Caco-2 (cell line): ENCODE results near the gene EYA3. TPM values are rescaled to one million over a fixed set of nuclear protein-coding genes. Genes with fewer than 3 reads are reported as not detected.
A peak's percentile ranks its signal among the peaks of the same experiment; 100 is the strongest.

Experiments used
- BruUV-seq: library from RNA; stranded (reverse); fragments of 400-500 nt; replicated peaks from 2 replicates; lab custom pipeline; 2021; lab: Mats Ljungman, UMichigan
- CTCF ChIA-PET: fragments of 300-600 bp; sonication (Branson Sonifier 250); formaldehyde crosslinking; loops from one replicate; lab custom pipeline; 2022; ENCODE audit warnings: antibody characterized with exemption; lab: Charles Lee
- POLR2A ChIA-PET: fragments of 300-600 bp; sonication (Branson Sonifier 250); formaldehyde crosslinking; loops from one replicate; lab custom pipeline; 2022; ENCODE audit warnings: antibody characterized with exemption; lab: Charles Lee
- DNase-seq, 2 experiments: peaks; one replicate each; pipeline versions ENCODE4 v3.0.0 to v3.0.0-alpha.2; 2020 to 2022
- H3K27me3 ChIP-seq: replicated peaks from 2 replicates; pipeline ENCODE4 v1.6.0; 2011; ENCODE audit warnings: low read length; ENCODE audit not compliant: control insufficient read depth, insufficient read depth
- H3K36me3 ChIP-seq: 2 replicates; pipeline ENCODE4 v1.5.1; 2011; ENCODE audit warnings: low read length; ENCODE audit not compliant: control insufficient read depth, insufficient read depth
- H3K4me1 ChIP-seq: fragments of 250-450 bp; sonication (Bioruptor Pico); 2 replicates; pipeline ENCODE4 v1.5.1; 2020; ENCODE audit warnings: mild to moderate bottlenecking
- H3K4me3 ChIP-seq: 2 replicates; pipeline ENCODE4 v1.5.1; 2011; ENCODE audit warnings: low read depth, mild to moderate bottlenecking, control low read depth, low read length
- H3K9me3 ChIP-seq: fragments of 250-450 bp; sonication (Bioruptor Pico); 2 replicates; pipeline ENCODE4 v1.5.1; 2020; ENCODE audit warnings: mild to moderate bottlenecking, moderate library complexity
- H3K27ac Mint-ChIP-seq: one replicate; pipeline ENCODE4 v1.8.0; 2022; ENCODE audit warnings: mixed read lengths; ENCODE audit not compliant: unreplicated experiment
- H3K27me3 Mint-ChIP-seq: one replicate; pipeline ENCODE4 v1.8.0; 2022; ENCODE audit warnings: mixed read lengths; ENCODE audit not compliant: insufficient read depth, unreplicated experiment
- H3K36me3 Mint-ChIP-seq: one replicate; pipeline ENCODE4 v1.8.0; 2022; ENCODE audit warnings: mild to moderate bottlenecking, mixed read lengths; ENCODE audit not compliant: insufficient read depth, unreplicated experiment
- H3K4me1 Mint-ChIP-seq: one replicate; pipeline ENCODE4 v1.8.0; 2022; ENCODE audit warnings: low read depth, mixed read lengths; ENCODE audit not compliant: unreplicated experiment
- H3K4me3 Mint-ChIP-seq: one replicate; pipeline ENCODE4 v1.8.0; 2022; ENCODE audit warnings: mild to moderate bottlenecking, moderate library complexity, mixed read lengths; ENCODE audit not compliant: unreplicated experiment
- H3K9me3 Mint-ChIP-seq: one replicate; pipeline ENCODE4 v1.8.0; 2022; ENCODE audit warnings: mixed read lengths; ENCODE audit not compliant: unreplicated experiment
- CTCF ChIP-seq, 2 experiments: fragments of 200-600 bp in 1 of 2; IDR thresholded peaks; 1 replicate in 1 of 2; 2 replicates in 1 of 2; pipeline versions ENCODE4 v1.5.1 to v1.8.0; 2011 to 2022; ENCODE audit warnings: antibody characterized with exemption in 1 of 2, control low read depth in 1 of 2, inconsistent platforms in 1 of 2, low read depth in 1 of 2, low read length in 1 of 2, mild to moderate bottlenecking in 1 of 2, moderate library complexity in 1 of 2; ENCODE audit not compliant: insufficient read depth in 1 of 2, severe bottlenecking in 1 of 2, unreplicated experiment in 1 of 2
- intact Hi-C: fragments of 100-400 bp; cut with micrococcal nuclease; formaldehyde crosslinking; loops from one replicate; pipeline ENCODE4 v1.10.0; 2022; ENCODE audit not compliant: unreplicated experiment
- total RNA-seq: library from RNA; stranded (reverse); gene quantifications from 2 replicates; pipeline ENCODE4 v1.2.3, GENCODE V29; 2022

EYA3 gene
- total RNA-seq, 1 experiment from 2014 or later: 9.9 TPM

GRCh38 chr1:27961646-27962221, 126.7 kb downstream of the EYA3 start:
- H3K27ac Mint-ChIP-seq: no peak overlapping the region
- no peaks in the 10 kb centered on the region for H3K9me3 Mint-ChIP-seq
- Histone ChIP-seq H3K4me1 (no peaks in the 10 kb centered on the region), H3K9me3 (no peaks in the 10 kb centered on the region), H3K36me3 (no peaks in the 10 kb centered on the region), H3K27me3 (no peaks in the 10 kb centered on the region), H3K4me3 (no peak overlapping the region)
- H3K27me3 Mint-ChIP-seq: no peaks in the 10 kb centered on the region
- TF ChIP-seq CTCF (IDR thresholded peaks at IDR 0.05; ENCODE audit: insufficient read depth in 1 of 2, low read depth in 1 of 2, low read length in 1 of 2, severe bottlenecking in 1 of 2, unreplicated experiment in 1 of 2): no peak
- ChIA-PET CTCF (no interaction called here), POLR2A (no interaction called here)
- DNase-seq: no peak
- peak overlapping the region; percentile 40 for H3K4me3 Mint-ChIP-seq
- intact Hi-C loops: loop anchor here (5.0 kb wide), 1 partner anchor 104 kb away; no protein-coding TSS in a partner anchor
- H3K36me3 Mint-ChIP-seq: peaks cover 4% of the 10 kb centered on the region
- H3K4me1 Mint-ChIP-seq: no peaks in the 10 kb centered on the region
- BruUV-seq: TSS peak; percentile 25

- no peak overlapping the region for H3K27ac Mint-ChIP-seq
- DNase-seq: no peak
- TF ChIP-seq CTCF (IDR thresholded peaks at IDR 0.05; ENCODE audit: insufficient read depth in 1 of 2, low read depth in 1 of 2, low read length in 1 of 2, severe bottlenecking in 1 of 2, unreplicated experiment in 1 of 2): no peak
- no peaks in the 10 kb centered on the region for H3K9me3 Mint-ChIP-seq
- no peaks in the 10 kb centered on the region for H3K4me1 Mint-ChIP-seq
- no TSS peak for BruUV-seq
- Histone ChIP-seq H3K27me3 (no peaks in the 10 kb centered on the region), H3K4me3 (peak overlapping the region; percentile 63), H3K9me3 (no peaks in the 10 kb centered on the region), H3K4me1 (no peaks in the 10 kb centered on the region), H3K36me3 (no peaks in the 10 kb centered on the region)
- H3K27me3 Mint-ChIP-seq: no peaks in the 10 kb centered on the region
- H3K4me3 Mint-ChIP-seq: peak overlapping the region; percentile 77
- no peaks in the 10 kb centered on the region for H3K36me3 Mint-ChIP-seq
- POLR2A ChIA-PET: interaction anchor here (1.3 kb wide), 1 partner anchor 26 kb away, joined by 4 read pairs; the partner anchor contains the start of gene SMPDL3B
- intact Hi-C loops: loop anchor here (5.0 kb wide), 1 partner anchor 104 kb away; no protein-coding TSS in a partner anchor
- CTCF ChIA-PET: no interaction called here
Observed at GRCh38 chr1:27960762-27961645, 127.4 kb downstream of the EYA3 start.

- no peaks in the 10 kb centered on the region for H3K4me1 ChIP-seq
- no peaks in the 10 kb centered on the region for H3K9me3 Mint-ChIP-seq
- peak; percentile 79 to 84 for DNase-seq
- no peaks in the 10 kb centered on the region for H3K36me3 Mint-ChIP-seq
- no peaks in the 10 kb centered on the region for H3K27me3 ChIP-seq
- no peaks in the 10 kb centered on the region for H3K4me1 Mint-ChIP-seq
- intact Hi-C loops: loop anchor here (5.0 kb wide), 1 partner anchor 103 kb away; no protein-coding TSS in a partner anchor
- TF ChIP-seq CTCF (IDR thresholded peaks at IDR 0.05; ENCODE audit: insufficient read depth in 1 of 2, low read depth in 1 of 2, low read length in 1 of 2, severe bottlenecking in 1 of 2, unreplicated experiment in 1 of 2): peak; percentile 35 to 67
- H3K4me3 Mint-ChIP-seq: peak within 1 kb of the TSS; percentile 77
- POLR2A ChIA-PET: interaction anchor here (0.6 to 1.3 kb wide), 3 partner anchors 25 to 129 kb away, joined by 4 to 11 read pairs (median 7); partner anchors contain the start of genes PPP1R8 and SMPDL3B
- peak within 1 kb of the TSS; percentile 63 for H3K4me3 ChIP-seq
- no peaks in the 10 kb centered on the region for H3K27me3 Mint-ChIP-seq
- H3K27ac Mint-ChIP-seq: peak within 1 kb of the TSS; percentile 83
- H3K36me3 ChIP-seq: no peaks in the 10 kb centered on the region
- no TSS peak for BruUV-seq
- no peaks in the 10 kb centered on the region for H3K9me3 ChIP-seq
- CTCF ChIA-PET: no interaction called here
Observed at GRCh38 chr1:27959792-27960603, 128.4 kb downstream of the EYA3 start, which contains the start of gene XKR8. Gene XKR8, plus strand, starts transcription at chr1:27959973. Its CDS starts 97 bp downstream, at chr1:27960070.
